Right lung (tissue), 5 donors: ENCODE data around the gene SPOPL. TPM values are rescaled to one million over a fixed set of nuclear protein-coding genes. Genes with fewer than 3 reads are reported as not detected.
"Not testable (repeated sequence)": the region's sequence is repeated elsewhere in the genome, so short reads cannot be mapped to it uniquely, and the experiment has no call there.

ENCODE experiments used
- DNase-seq, 2 donors: peaks; one replicate each; pipeline ENCODE4 v3.0.0-alpha.2; 2013
- polyA plus RNA-seq, 5 donors: library from polyadenylated mRNA; unstranded; fragments of 120-200 nt; gene quantifications; one replicate each; pipeline versions ENCODE4 v1.2.1 to v1.2.3, GENCODE V29; 2013; ENCODE audit warnings: inconsistent platforms in 1 of 5, low replicate concordance in 1 of 5; ENCODE audit not compliant: insufficient read length in 5 of 5, insufficient read depth in 1 of 5

Gene SPOPL
- polyA plus RNA-seq, 5 donors, result 16.5 to 31.0 (median 28.2) TPM

GRCh38 chr2:138522556-138522955 is 21.0 kb downstream of the SPOPL start:
- DNase-seq, result no peak

GRCh38 chr2:138523018-138523672 is 21.6 kb downstream of the SPOPL start:
- not testable (repeated sequence) for DNase-seq

- not testable (repeated sequence) for DNase-seq
These were observed 22.1 kb downstream of the SPOPL start for GRCh38 chr2:138523673-138524042.

GRCh38 chr2:138524353-138524752 is 22.8 kb downstream of the SPOPL start:
- DNase-seq, result not testable (repeated sequence)

- DNase-seq, result peak in 1 of 2 donors; percentile 7
These were observed 30.3 kb downstream of the SPOPL start for GRCh38 chr2:138531913-138532312.

GRCh38 chr2:138534791-138535190 is 33.2 kb downstream of the SPOPL start:
- no peak for DNase-seq

- no peak for DNase-seq
These were observed 34.7 kb downstream of the SPOPL start for GRCh38 chr2:138536302-138536701.

GRCh38 chr2:138536740-138537139 is 35.2 kb downstream of the SPOPL start:
- DNase-seq, result no peak

- no peak for DNase-seq
These were observed 35.8 kb downstream of the SPOPL start for GRCh38 chr2:138537170-138537915.

GRCh38 chr2:138544206-138544605 is 42.6 kb downstream of the SPOPL start:
- not testable (repeated sequence) for DNase-seq

GRCh38 chr2:138548796-138549195 is 47.2 kb downstream of the SPOPL start:
- no peak for DNase-seq

- DNase-seq, result no peak
These were observed 48.6 kb downstream of the SPOPL start for GRCh38 chr2:138550172-138550571.

GRCh38 chr2:138550670-138551287 is 49.2 kb downstream of the SPOPL start:
- DNase-seq, result no peak

- DNase-seq, result no peak
These were observed 52.6 kb downstream of the SPOPL start for GRCh38 chr2:138554123-138554522.

- peak in 1 of 2 donors; percentile 5 for DNase-seq
These were observed 58.1 kb downstream of the SPOPL start for GRCh38 chr2:138559641-138560040.

- peak; percentile 8 to 20 for DNase-seq
These were observed 63.1 kb downstream of the SPOPL start for GRCh38 chr2:138564586-138565229.

GRCh38 chr2:138565230-138565598 is 63.6 kb downstream of the SPOPL start:
- no peak for DNase-seq

- peak in 1 of 2 donors; percentile 16 for DNase-seq
These were observed 70.7 kb downstream of the SPOPL start for GRCh38 chr2:138572318-138572717.

- DNase-seq, result no peak
These were observed 75.5 kb downstream of the SPOPL start for GRCh38 chr2:138577066-138577465.

GRCh38 chr2:138579556-138579955 is 78.0 kb downstream of the SPOPL start:
- DNase-seq, result no peak

GRCh38 chr2:138581909-138582308 is 80.3 kb downstream of the SPOPL start:
- no peak for DNase-seq

- no peak for DNase-seq
These were observed 88.1 kb downstream of the SPOPL start for GRCh38 chr2:138589663-138590062.
